NCI-H2107 (cell line): ENCODE data around the gene CETN3.
"Not testable (repeated sequence)": the region's sequence is repeated elsewhere in the genome, so short reads cannot be mapped to it uniquely, and the experiment has no call there.

Source experiments
- DNase-seq: peaks from one replicate; lab custom pipeline; 2025; lab: John Stamatoyannopoulos, UW

Gene CETN3

GRCh38 chr5:90383903-90384302, 25.7 kb downstream of the CETN3 start:
- no peak for DNase-seq

DNA sequence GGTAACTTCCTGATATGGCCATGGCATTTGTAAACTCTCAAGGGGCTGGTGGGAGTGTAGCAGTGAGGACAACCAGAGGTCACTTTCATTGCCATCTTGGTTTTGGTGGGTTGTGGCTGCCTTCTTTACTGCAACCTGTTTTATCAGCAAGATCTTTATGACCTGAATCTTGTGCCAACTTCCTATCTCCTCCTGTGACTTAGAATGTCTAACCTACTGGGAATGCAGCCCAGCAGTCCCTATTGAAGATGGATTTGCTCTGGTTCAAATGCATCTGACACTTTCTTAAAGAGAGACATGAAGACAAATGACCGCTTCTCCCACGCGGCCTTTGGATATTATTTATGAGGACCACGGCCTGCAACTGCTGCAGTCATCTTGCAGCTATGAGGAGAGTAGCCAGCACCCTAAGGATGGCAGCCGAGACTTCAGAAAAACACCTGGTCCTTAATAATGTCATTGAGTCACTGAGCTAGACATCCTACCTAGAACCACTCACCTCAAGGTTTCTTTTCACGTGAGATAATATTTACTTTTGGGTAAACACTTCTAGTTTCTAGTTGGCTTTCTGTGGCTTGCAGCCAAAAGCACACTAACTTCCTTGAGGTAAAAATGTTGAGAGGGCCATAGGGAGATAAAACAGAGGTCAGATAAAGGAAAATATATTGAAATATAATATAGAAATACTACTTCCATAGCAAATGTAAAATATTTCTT, 28.2 kb downstream of the CETN3 start:
- DNase-seq = no peak

GRCh38 chr5:90379652-90380051, 29.9 kb downstream of the CETN3 start:
- no peak for DNase-seq

DNA sequence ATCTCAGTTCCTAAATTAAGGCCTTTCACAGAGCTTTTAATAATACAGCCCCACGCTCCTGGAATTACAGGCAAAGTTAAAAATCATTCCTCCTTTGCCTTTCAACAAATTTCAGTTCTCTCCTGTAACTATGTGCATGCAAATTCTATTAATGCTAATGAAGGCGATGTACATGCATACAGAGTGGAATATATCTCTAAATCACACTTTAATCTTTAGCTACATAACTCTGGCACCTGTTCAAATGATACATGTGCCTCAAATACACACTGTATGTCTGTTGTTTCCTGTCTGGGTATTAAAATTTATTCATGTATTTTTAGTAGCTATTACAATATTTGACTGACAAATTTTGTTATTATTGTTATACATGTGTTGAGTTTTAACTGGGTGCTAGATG, 30.8 kb downstream of the CETN3 start:
- no peak for DNase-seq

DNA sequence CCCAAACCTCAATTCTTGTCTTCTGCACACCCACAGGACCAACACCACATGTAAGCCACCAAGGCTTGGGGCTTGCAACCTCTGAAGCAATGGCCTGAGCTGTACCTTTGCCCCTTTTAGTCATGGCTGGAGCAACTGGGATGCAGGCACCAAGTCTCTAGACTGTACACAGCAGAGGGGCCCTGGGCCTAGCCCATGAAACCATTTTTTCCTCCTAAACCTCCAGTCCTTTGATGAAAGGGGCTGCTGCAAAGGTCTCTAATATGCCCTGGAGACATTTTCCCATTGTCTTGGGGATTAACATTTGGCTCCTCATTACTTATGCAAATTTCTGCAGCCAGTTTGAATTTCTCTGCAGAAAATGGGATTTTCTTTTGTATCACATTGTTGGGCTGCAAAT, 38.3 kb downstream of the CETN3 start:
- DNase-seq = not testable (repeated sequence)

GRCh38 chr5:90368454-90369246, 40.9 kb downstream of the CETN3 start:
- no peak for DNase-seq

DNA sequence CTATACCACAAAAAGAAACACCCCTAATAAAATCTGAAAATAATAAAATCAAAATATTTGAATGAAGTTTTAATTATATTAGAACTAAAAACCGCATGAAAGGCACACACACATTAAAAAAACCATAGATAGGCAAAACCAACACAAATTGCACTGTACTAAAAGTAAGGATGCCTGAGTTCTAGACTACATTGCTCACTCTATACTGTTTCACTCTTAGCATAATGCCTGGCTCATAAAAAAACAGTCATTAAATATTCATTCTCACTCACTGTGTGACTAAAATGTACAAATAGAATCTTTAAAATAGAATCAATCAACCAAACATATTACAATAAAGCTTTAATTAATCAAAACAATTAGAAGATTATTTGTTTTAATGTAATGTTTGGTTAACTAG, 41.7 kb downstream of the CETN3 start:
- DNase-seq = no peak

DNA sequence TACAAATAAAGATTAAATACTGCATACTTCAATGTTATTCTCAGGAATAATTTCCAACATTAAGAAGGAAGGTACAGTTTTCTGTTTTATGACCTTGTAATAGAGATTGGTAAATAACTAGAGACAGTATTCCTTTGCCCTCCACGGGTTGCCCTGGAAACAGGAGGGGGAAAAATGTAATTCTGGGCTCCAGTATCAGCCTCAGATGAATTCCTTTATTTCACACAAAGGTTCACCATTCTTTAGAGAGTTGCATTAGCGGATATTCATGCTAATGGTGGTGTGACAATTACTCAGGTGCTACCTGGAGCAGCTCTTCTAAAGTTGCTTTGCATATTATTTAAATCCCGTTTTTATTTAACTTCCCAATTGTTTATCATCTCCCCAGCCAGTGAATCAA, 42.6 kb downstream of the CETN3 start:
- DNase-seq = no peak

DNA sequence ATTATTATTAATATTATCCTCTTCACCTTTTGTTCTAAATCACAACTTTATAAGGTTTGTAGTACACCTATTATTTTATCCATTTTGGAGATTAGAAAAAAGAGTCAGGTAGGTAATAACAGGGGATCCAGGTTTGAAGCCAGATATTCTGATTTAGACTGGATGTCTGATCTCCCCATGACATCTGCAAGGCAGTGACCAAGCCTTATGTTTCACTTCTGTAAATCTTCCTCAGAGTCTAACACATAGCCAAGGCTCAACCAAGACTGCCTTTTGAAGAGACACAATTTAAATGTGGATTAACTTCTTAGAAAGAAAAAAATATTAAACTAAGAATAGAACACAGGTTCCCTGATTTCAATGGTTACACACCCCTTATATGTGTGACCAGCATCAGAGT, 44.2 kb downstream of the CETN3 start:
- no peak for DNase-seq

DNA sequence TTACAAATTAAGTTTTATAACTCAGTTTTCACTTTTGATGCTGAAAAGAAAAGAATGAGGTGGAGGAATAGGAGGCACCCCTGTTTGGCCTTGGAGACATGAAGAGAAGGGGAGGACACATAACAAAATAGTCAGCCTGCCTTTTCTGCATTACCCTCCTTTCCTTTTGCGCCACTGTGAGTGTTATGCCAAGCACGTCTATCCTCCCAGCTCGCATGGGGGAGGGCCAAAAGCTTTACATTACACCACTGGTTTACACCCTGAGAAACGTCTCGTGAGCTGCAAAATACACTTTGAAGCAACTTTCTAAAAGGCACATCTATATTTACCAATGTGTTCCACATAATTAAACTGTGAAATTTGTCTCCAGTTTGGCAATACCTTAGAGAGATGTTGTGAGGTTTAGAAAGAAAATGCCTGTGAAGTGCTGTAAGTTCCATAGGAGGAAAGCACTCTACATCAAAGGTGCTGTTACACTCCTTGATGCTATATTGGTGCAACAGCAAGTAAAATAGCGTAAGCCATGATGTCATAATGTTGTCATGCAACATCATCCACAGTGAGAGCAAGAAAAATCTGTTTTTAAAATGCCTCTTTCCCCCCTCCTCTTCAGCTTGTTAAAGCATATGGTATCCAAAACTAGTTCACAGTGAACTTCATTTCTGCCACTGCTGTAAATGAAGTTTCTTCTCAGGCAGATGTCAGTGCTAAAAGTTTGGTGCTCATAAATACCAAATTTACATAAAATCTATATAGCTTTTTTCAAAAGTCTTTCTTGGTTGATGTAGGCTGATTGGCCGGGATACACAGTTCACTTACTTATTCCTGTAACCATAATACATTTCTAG, 50.3 kb downstream of the CETN3 start:
- no peak for DNase-seq

DNA sequence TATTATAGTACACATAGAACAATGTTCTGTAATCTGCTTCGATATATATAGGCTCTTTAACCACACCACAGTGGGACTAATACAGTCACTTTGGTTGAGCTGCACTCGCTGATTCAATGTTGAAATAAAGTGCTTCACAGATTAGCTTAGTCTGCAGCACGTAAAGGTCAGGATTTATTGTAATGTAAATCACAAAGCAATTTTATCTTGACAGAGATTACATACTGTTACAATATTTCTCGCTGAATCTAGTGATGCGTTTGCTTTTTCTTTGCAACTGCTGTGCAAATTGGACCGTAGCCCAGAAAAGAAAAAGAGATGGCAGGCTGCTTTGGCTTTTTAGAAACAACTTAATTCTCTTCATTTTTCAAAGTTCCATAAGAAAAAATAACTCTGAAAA, 52.9 kb downstream of the CETN3 start:
- DNase-seq = no peak

DNA sequence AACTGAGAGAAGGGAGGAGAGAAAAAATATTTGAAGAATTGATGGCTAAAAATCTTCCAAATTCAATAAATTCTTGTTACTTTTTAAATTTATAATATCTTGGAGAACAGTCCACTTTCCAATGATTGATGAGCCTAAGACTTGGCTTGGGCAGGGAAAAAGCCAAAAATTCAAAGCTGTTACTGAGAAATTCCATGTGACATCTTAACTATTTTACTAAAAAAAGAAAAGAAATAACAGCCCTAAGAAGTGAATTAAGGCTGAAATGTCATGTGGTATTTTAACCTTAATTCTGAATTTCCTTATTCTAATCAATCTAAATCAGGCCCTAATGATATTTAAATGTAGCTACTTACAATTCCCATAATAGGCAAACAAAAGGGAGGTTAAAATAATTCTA, 53.4 kb downstream of the CETN3 start:
- no peak for DNase-seq

DNA sequence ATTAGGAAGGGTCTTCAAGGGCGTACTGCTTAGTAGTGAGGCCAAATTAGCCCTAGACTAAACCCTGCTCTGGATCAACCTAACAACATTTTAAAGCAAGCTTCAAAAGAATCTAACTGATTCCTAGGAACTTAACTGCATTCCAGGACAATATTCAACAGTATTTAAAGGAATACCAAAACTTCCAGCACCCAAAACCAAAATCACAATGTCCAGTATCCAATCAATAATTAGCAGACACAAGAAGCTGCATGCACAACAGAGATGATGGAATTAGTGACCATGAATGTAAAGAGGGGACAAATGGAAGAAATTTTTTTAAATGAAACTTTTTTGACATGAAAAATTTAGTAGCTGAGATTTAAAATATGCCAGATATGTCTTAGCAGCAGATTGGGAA, 53.9 kb downstream of the CETN3 start:
- no peak for DNase-seq

- no peak for DNase-seq
Observed at GRCh38 chr5:90353254-90353653, 56.3 kb downstream of the CETN3 start.

GRCh38 chr5:90351101-90351500, 58.5 kb downstream of the CETN3 start:
- DNase-seq = no peak

- no peak for DNase-seq
Observed at GRCh38 chr5:90347462-90347861, 62.1 kb downstream of the CETN3 start.

GRCh38 chr5:90345684-90346083, 63.9 kb downstream of the CETN3 start:
- no peak for DNase-seq

DNA sequence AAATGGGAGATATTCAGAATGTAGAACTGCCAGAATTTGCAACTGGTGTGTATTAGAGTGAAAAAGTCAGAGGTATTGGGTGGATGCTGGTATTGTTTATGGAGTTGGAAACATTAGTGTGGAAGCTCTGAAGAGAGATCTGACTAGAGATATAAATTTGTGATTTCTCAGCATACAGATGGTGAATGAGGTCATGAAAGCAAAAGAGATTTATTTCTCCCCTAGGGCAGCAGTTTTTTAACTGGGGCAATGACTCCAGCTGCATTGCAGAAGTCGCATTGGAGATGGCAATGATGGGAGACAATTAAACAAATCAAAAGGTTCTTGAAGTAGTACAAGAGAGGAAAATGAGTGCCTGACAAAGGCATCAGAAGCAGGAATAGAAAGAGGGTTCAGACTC, 64.9 kb downstream of the CETN3 start:
- no peak for DNase-seq

DNA sequence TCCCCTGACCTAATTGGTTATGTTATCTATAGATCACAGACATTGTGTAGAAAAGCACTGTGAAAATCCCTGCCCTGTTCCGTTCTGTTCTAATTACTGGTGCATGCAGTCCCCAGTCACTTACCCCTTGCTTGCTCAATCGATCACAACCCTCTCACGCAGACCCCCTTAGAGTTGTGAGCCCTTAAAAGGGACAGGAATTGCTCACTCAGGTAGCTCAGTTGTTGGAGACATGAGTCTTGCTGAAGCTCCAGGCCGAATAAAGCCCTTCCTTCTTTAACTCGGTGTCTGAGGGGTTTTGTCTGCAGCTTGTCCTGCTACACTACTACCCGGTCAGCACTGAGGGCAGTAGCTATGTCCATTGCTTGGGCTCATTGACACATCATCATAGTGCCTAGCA, 65.8 kb downstream of the CETN3 start:
- DNase-seq = not testable (repeated sequence)

DNA sequence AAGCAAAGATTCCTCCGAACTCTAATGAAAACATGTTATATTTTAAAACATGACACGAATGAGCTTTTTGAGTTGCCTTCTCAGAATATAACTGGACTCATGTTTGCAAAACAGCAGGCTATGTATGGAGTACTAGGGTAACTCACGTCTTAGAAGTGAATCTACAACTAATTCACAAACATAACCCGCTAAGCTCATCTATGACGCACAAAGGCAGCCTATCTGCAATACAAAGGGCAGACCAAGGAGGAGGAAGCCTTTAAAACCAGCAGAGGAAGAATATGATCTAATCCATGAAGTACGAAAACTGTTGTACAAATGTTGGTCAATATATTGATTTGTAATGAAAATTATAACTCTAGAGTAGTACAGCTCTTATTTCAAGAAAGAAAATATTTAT, 67.0 kb downstream of the CETN3 start:
- no peak for DNase-seq
